Caco-2 (cell line): ENCODE measurements around the gene MAGEA6. TPM values are rescaled to one million over a fixed set of nuclear protein-coding genes. Genes with fewer than 3 reads are reported as not detected.

Source experiments
- BruUV-seq: library from RNA; stranded (reverse); fragments of 400-500 nt; replicated peaks from 2 replicates; lab custom pipeline; 2021; lab: Mats Ljungman, UMichigan
- CTCF ChIA-PET: fragments of 300-600 bp; sonication (Branson Sonifier 250); formaldehyde crosslinking; loops from one replicate; lab custom pipeline; 2022; ENCODE audit warnings: antibody characterized with exemption; lab: Charles Lee
- POLR2A ChIA-PET: fragments of 300-600 bp; sonication (Branson Sonifier 250); formaldehyde crosslinking; loops from one replicate; lab custom pipeline; 2022; ENCODE audit warnings: antibody characterized with exemption; lab: Charles Lee
- DNase-seq, 2 experiments: peaks; one replicate each; pipeline versions ENCODE4 v3.0.0 to v3.0.0-alpha.2; 2020 to 2022
- H3K27me3 ChIP-seq: replicated peaks from 2 replicates; pipeline ENCODE4 v1.6.0; 2011; ENCODE audit warnings: low read length; ENCODE audit not compliant: control insufficient read depth, insufficient read depth
- H3K36me3 ChIP-seq: 2 replicates; pipeline ENCODE4 v1.5.1; 2011; ENCODE audit warnings: low read length; ENCODE audit not compliant: control insufficient read depth, insufficient read depth
- H3K4me1 ChIP-seq: fragments of 250-450 bp; sonication (Bioruptor Pico); 2 replicates; pipeline ENCODE4 v1.5.1; 2020; ENCODE audit warnings: mild to moderate bottlenecking
- H3K4me3 ChIP-seq: 2 replicates; pipeline ENCODE4 v1.5.1; 2011; ENCODE audit warnings: low read depth, mild to moderate bottlenecking, control low read depth, low read length
- H3K9me3 ChIP-seq: fragments of 250-450 bp; sonication (Bioruptor Pico); 2 replicates; pipeline ENCODE4 v1.5.1; 2020; ENCODE audit warnings: mild to moderate bottlenecking, moderate library complexity
- H3K27ac Mint-ChIP-seq: one replicate; pipeline ENCODE4 v1.8.0; 2022; ENCODE audit warnings: mixed read lengths; ENCODE audit not compliant: unreplicated experiment
- H3K27me3 Mint-ChIP-seq: one replicate; pipeline ENCODE4 v1.8.0; 2022; ENCODE audit warnings: mixed read lengths; ENCODE audit not compliant: insufficient read depth, unreplicated experiment
- H3K36me3 Mint-ChIP-seq: one replicate; pipeline ENCODE4 v1.8.0; 2022; ENCODE audit warnings: mild to moderate bottlenecking, mixed read lengths; ENCODE audit not compliant: insufficient read depth, unreplicated experiment
- H3K4me1 Mint-ChIP-seq: one replicate; pipeline ENCODE4 v1.8.0; 2022; ENCODE audit warnings: low read depth, mixed read lengths; ENCODE audit not compliant: unreplicated experiment
- H3K4me3 Mint-ChIP-seq: one replicate; pipeline ENCODE4 v1.8.0; 2022; ENCODE audit warnings: mild to moderate bottlenecking, moderate library complexity, mixed read lengths; ENCODE audit not compliant: unreplicated experiment
- H3K9me3 Mint-ChIP-seq: one replicate; pipeline ENCODE4 v1.8.0; 2022; ENCODE audit warnings: mixed read lengths; ENCODE audit not compliant: unreplicated experiment
- CTCF ChIP-seq, 2 experiments: fragments of 200-600 bp in 1 of 2; IDR thresholded peaks; 1 replicate in 1 of 2; 2 replicates in 1 of 2; pipeline versions ENCODE4 v1.5.1 to v1.8.0; 2011 to 2022; ENCODE audit warnings: antibody characterized with exemption in 1 of 2, control low read depth in 1 of 2, inconsistent platforms in 1 of 2, low read depth in 1 of 2, low read length in 1 of 2, mild to moderate bottlenecking in 1 of 2, moderate library complexity in 1 of 2; ENCODE audit not compliant: insufficient read depth in 1 of 2, severe bottlenecking in 1 of 2, unreplicated experiment in 1 of 2
- intact Hi-C: fragments of 100-400 bp; cut with micrococcal nuclease; formaldehyde crosslinking; loops from one replicate; pipeline ENCODE4 v1.10.0; 2022; ENCODE audit not compliant: unreplicated experiment
- total RNA-seq: library from RNA; stranded (reverse); gene quantifications from 2 replicates; pipeline ENCODE4 v1.2.3, GENCODE V29; 2022

Gene MAGEA6
- total RNA-seq, 1 experiment from 2014 or later = not detected

- Mint-ChIP-seq H3K27ac (no peak overlapping the region), H3K4me1 (no peaks in the 10 kb centered on the region), H3K36me3 (no peaks in the 10 kb centered on the region), H3K9me3 (no peaks in the 10 kb centered on the region), H3K4me3 (no peak overlapping the region), H3K27me3 (no peaks in the 10 kb centered on the region)
- intact Hi-C loops = no loop called here
- ChIA-PET CTCF (no interaction called here), POLR2A (no interaction called here)
- no peaks in the 10 kb centered on the region for H3K4me1 ChIP-seq
- DNase-seq = no peak
- no peak overlapping the region for H3K4me3 ChIP-seq
- no peaks in the 10 kb centered on the region for H3K9me3 ChIP-seq
- H3K27me3 ChIP-seq = no peaks in the 10 kb centered on the region
- no peaks in the 10 kb centered on the region for H3K36me3 ChIP-seq
- BruUV-seq = no TSS peak
- no peak for TF ChIP-seq CTCF (IDR thresholded peaks at IDR 0.05; ENCODE audit: insufficient read depth in 1 of 2, low read depth in 1 of 2, low read length in 1 of 2, severe bottlenecking in 1 of 2, unreplicated experiment in 1 of 2)
These were observed 44.1 kb downstream of the MAGEA6 start for GRCh38 chrX:152725409-152725808.

Other genes with a start within 250 kb of the MAGEA6 start
- gene GABRQ, start 131.8 kb downstream of the MAGEA6 start, total RNA-seq = 0.07 TPM in 1 of 2 replicates, not detected in the other
- not detected in 2 replicates for gene MAGEA3, start 70.9 kb downstream of the MAGEA6 start, total RNA-seq
- not detected in 2 replicates for gene CSAG2, start 60.4 kb downstream of the MAGEA6 start, total RNA-seq
- not detected in 2 replicates for gene MAGEA2B, start 55.1 kb downstream of the MAGEA6 start, total RNA-seq
- gene CSAG1, start 36.0 kb downstream of the MAGEA6 start, total RNA-seq = not detected in 2 replicates
- not detected in 2 replicates for gene MAGEA12, start 35.9 kb downstream of the MAGEA6 start, total RNA-seq
- not detected in 2 replicates for gene MAGEA2, start 15.8 kb downstream of the MAGEA6 start, total RNA-seq
- gene CSAG3, start 10.5 kb downstream of the MAGEA6 start, total RNA-seq = not detected in 2 replicates
- 23.8 and 23.9 TPM in 2 replicates for gene CETN2, start 61.1 kb upstream of the MAGEA6 start, total RNA-seq
- 30.5 and 34.9 TPM in 2 replicates for gene NSDHL, start 61.4 kb upstream of the MAGEA6 start, total RNA-seq
- 4.2 and 5.9 TPM in 2 replicates for gene ZNF185, start 128.4 kb upstream of the MAGEA6 start, total RNA-seq
- gene PNMA5, start 224.4 kb upstream of the MAGEA6 start, total RNA-seq = not detected in 2 replicates